Esophagus squamous epithelium (tissue), 4 donors: ENCODE data around the gene CERKL.

Experiments used
- POLR2A ChIP-seq, 4 donors: fragments of 450-650 bp; IDR thresholded peaks; one replicate each; pipeline ENCODE4 v1.6.1; 2017; ENCODE audit warnings: antibody characterized with exemption in 4 of 4, mild to moderate bottlenecking in 4 of 4, moderate library complexity in 3 of 4
- TF ChIP-seq, protein P1 (sequence below), 6 experiments: fragments of 450-650 bp in 4 of 6; fragments of 200-600 bp in 2 of 6; sonication (generic) in 2 of 6; IDR thresholded peaks; one replicate each; pipeline ENCODE4 v1.5.1; 2016 to 2019; ENCODE audit warnings: antibody characterized with exemption in 6 of 6, mild to moderate bottlenecking in 4 of 6, moderate library complexity in 4 of 6

DNA sequence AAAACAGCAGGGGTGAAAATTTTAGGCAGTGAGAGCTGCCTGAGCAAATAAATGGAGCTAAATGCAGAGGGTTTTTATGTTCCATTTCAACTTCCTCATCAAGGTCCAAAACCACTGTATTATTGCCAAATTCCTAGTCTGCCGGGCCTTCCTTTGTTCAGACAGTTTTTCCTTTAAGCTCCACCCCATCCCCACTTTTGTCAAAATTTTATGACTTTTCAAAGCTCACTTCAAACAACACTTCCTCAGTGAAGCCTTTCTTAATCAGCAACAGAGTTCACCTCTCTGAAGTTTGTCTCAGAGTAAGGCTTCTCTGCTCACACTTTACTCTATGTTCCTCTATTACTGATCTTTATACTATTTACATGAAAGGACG is 81.3 kb downstream of the CERKL start:
- TF ChIP-seq, protein P1, sequence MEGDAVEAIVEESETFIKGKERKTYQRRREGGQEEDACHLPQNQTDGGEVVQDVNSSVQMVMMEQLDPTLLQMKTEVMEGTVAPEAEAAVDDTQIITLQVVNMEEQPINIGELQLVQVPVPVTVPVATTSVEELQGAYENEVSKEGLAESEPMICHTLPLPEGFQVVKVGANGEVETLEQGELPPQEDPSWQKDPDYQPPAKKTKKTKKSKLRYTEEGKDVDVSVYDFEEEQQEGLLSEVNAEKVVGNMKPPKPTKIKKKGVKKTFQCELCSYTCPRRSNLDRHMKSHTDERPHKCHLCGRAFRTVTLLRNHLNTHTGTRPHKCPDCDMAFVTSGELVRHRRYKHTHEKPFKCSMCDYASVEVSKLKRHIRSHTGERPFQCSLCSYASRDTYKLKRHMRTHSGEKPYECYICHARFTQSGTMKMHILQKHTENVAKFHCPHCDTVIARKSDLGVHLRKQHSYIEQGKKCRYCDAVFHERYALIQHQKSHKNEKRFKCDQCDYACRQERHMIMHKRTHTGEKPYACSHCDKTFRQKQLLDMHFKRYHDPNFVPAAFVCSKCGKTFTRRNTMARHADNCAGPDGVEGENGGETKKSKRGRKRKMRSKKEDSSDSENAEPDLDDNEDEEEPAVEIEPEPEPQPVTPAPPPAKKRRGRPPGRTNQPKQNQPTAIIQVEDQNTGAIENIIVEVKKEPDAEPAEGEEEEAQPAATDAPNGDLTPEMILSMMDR (IDR thresholded peaks at IDR 0.05): no peak
- TF ChIP-seq POLR2A (IDR thresholded peaks at IDR 0.05): no peak
